ENCODE measurements around the gene SCML2.
"Not testable (repeated sequence)": the region's sequence is repeated elsewhere in the genome, so short reads cannot be mapped to it uniquely, and the experiment has no call there.

Gene SCML2

DNA sequence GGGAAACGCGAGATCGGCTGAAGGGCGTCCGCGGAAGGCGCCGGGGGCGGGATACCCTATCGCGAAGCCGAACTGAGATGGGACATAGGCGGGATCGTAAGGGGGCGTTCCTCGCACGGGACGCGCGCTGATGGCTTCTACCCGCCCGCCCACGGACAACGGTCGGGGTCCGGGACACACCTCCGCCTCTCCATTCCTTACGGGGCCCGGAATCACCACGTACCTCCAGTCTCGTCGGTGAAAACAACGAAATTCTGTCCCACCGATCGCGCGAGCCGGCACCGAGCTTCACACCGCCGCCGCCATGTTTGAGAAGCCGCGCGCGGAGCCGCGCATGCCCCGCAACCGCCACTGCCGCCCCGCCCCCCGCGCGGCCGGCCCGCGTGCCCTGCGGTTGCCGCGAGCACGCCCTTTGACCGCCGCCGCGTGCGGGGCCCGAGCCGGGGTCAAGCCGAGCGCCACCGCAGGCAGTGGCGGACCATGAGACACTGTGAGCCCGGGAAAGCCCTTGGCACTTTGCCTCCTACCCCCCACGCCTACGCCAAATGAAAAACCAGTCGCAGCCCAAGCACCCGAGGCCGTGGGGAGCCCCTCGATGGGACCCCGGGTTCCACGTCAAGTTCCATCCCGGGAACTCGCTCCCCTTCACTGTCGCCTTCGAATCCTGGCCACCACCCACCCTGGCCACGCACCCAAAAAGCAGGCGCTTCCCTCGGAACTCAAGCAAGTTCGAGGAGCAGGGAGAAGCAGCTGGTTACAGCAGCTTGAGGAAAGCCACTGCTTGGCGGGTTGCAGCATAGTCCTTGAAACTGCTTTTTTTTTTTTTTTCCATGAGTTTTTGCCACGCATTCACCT lies at the start of gene SCML2:
SCML2 (minus strand) TSS at position 320 of the 855 bp plus-strand sequence. CDS start 20,617 bp downstream, outside the sequence.
- FAIRE-seq: no peak

- FAIRE-seq: no peak
Observed at GRCh38 chrX:18401848-18402213, 47.3 kb upstream of the SCML2 start.

- no peak for FAIRE-seq
Observed at GRCh38 chrX:18394477-18394876, 40.0 kb upstream of the SCML2 start.

DNA sequence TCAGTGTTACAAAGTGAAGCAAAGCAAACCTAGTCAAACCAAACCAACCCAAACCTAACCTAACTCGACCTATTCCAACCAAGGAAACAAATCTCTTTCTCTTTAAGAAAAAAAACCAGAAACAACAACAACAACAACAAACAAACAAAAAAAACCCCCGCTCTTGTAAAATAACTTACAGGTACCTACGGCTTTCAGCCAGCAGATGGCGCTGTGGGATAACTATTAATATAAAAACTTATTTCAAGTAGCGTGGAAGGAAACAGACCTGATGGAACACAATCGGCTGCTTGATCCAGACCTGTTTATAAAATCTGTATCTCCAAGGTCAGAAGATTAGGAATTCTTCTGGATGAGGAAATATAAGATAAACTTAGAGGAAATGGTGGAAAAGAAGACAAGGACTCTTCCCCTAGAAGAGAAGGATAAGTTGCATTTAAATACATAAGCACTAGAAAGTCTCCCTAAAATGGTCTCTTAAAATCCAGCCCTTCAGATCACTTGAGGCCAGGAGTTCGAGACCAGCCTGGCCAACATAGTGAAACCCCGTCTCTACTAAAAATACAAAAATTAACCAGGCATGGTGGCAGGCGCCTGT lies 36.6 kb upstream of the SCML2 start:
- peak; percentile 87 for FAIRE-seq

DNA sequence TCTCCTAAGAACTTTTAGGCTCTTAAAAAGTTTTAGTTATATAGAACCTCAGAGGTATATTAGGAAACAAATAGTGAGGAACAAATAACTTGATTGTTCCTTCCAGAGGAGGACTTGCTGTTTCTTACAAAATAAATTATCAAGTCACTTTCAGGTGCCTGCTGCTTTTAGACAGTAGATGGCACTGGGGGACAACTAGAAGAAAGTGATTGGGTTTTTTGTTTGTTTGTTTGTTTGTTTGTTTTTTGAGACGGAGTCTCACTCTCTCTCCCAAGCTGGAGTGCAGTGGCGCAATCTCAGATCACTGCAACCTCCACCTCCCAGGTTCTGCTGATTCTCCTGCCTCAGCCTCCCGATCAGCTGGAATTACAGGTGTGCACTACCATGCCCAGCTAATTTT lies 35.5 kb upstream of the SCML2 start:
- no peak for FAIRE-seq

GRCh38 chrX:18377796-18378195 lies 23.3 kb upstream of the SCML2 start:
- FAIRE-seq: no peak

DNA sequence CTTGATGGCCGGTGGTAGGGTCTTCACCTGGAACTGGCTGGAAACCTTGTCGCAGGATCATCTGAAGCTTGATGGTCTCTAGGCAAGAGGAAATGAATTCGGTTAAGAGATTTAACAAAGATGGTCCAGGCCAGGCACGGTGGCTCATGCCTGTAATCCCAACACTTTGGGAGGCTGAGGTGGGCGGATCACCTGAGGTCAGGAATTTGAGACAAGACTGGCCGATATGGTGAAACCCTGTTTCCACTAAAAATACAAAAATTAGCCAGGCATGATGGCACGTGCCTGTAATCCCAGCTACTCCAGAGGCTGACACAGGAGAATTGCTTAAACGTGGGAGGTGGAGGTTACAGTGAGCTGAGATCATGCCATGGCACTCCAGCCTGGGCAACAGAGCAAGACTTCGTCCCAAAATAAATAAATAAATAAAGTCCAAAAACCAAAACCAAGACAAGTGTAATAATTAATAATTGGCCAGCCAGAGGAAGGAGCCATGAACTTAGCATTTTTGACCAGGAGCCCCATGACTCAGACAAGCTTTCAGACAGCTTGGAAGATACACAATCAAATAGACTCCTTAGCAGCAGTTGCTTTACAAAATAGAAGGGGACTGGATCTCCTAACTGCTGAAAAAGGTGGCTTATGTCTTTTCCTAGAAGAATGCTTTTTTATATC lies 20.8 kb upstream of the SCML2 start:
- not testable (repeated sequence) for FAIRE-seq

GRCh38 chrX:18369096-18369495 lies 14.6 kb upstream of the SCML2 start:
- not testable (repeated sequence) for FAIRE-seq

DNA sequence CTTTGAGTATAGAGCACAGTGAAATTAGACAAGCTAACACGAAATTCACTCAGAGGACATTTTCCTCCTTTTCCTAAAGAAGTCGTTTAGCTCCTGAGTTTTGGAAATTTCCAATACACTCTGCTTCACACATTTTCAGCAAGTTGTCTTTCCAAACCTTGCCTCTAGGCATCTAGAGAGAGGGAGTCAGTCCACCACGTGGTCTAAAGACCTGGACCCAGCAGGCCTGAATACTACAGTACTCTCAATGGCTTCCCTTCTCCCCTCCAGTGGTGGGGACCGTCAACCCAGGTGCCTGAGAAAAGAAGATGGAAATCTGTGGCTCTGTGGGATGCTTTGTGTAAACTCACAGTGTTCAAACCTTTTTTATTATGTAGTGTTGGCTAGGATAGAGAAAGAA lies 13.9 kb upstream of the SCML2 start:
- FAIRE-seq: no peak

DNA sequence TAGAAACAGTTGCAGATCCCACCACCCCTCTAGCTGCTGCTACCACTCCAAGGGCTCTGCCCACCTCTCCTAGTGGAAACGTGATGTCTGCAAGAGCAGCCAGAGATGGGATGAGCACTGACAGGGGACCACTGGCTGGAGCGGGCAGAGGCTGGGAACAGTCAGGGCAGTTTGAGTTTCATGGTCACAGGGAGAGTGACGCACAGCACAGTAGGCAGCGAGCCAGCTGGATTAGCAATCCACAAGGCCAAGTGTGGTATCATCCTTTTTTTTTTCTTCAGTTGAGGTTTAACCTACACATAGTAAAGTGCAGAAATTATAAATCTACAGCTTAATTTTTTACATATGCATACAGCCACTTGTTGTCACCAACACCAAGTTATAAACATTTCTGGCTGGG lies 6.4 kb upstream of the SCML2 start:
- no peak for FAIRE-seq

DNA sequence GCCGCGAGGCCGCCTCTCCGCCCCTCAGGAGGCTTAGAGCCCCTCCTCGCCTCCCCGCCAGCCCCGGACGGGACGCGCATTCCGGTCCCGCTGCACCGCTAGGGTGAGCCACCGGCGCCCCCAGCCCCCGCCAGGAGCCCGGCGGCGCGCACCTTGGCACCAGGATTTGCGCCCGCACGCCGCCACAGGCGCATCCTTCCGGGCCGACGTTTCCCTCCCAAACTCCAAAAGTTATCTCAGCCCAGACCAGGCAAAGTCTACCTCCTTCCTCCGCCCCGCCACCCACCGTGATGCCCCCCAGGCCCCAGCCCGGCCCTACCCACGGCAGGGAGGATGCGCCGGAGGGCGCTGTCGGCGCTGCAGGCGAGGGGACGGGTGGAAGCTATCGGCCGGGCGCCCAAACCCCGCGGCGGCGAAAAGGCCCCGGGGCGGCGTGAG lies 538 bp downstream of the SCML2 start:
- FAIRE-seq: no peak

- FAIRE-seq: no peak
Observed at GRCh38 chrX:18351784-18352183, 2.7 kb downstream of the SCML2 start.

GRCh38 chrX:18348047-18348446 lies 6.4 kb downstream of the SCML2 start:
- FAIRE-seq: no peak

DNA sequence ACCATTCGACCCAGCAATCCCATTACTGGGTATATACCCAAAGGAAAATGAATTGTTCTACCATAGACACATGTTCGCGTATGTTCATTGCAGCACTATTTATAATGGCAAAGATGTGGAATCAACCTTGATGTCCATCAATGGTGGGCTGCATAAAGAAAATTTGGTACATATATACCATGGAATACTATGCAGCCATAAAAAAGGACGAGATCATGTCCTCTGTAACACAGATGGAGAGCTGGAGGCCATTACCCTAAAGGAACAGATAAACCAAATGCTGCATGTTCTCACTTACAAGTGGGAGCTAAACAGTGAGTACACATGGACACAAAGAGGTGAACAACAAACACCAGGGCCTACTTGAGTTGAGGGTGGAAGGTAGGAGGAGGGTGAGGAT lies 45.1 kb downstream of the SCML2 start:
- no peak for FAIRE-seq

- FAIRE-seq: no peak
Observed at GRCh38 chrX:18297251-18297650, 57.2 kb downstream of the SCML2 start.

DNA sequence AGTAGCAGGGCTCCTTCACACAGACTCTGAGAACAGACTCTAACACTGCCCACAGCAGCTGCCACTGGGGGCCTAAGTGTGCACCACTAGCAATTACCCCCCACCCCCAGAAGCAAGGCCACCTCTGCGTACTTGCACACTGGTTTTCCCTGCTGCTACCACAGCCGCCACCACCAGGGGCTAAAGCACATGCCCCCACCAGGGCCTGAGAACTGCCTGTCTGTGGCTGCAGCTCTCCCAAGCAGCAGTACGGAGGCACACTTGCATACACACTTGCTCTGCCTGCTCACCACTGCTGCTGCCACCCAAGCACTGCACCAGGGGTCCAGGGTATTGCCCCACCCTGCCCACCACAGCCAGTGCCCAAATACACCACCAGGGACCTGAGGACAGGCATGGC lies 59.6 kb downstream of the SCML2 start:
- no peak for FAIRE-seq

- no peak for FAIRE-seq
Observed at GRCh38 chrX:18291006-18291545, 63.4 kb downstream of the SCML2 start.

- no peak for FAIRE-seq
Observed at GRCh38 chrX:18290200-18290599, 64.3 kb downstream of the SCML2 start.

GRCh38 chrX:18288716-18289115 lies 65.8 kb downstream of the SCML2 start:
- FAIRE-seq: no peak

DNA sequence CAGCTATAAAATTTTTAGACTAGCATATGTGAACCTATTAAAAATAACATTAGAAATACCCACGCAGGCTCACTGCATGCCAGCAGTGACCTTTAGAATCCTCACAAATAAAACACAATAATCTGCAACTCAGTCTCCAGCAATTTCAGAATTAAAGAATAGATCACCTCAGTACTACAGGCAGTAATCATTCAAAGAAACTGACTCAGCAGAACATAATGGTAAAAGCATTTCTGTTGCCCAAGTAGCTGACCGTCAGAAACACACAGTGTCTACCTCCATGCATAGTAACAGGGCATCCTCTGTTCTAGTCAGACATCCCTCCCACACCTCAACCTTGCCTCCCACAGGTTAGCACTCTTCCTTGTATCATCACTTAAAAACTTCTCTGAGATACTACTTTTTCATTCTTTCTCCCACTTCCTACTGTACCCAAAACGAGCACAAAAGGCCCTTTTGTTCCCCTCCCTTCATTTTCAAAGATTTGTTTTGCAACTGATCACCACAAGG lies 68.1 kb downstream of the SCML2 start:
- FAIRE-seq: no peak

DNA sequence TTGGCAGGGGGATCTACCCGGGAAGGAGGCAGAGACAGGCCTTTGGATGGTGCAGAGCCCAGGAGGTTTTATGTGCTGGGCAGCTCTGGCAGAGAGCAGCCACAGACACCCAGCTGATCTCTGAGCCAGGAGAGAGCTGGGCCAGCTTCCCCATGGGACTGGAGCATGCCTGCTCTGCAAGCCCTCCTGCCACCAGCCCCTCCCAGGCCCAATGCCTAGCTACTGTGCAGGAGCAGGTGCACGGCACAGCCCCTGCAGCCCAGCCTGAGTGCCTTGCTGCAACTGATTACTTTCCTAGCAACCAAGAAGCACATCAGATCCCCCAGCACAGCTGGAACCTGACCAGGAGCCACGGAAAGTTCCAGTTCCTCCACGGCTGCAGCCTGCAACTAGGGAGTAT lies 76.0 kb downstream of the SCML2 start:
- FAIRE-seq: no peak

DNA sequence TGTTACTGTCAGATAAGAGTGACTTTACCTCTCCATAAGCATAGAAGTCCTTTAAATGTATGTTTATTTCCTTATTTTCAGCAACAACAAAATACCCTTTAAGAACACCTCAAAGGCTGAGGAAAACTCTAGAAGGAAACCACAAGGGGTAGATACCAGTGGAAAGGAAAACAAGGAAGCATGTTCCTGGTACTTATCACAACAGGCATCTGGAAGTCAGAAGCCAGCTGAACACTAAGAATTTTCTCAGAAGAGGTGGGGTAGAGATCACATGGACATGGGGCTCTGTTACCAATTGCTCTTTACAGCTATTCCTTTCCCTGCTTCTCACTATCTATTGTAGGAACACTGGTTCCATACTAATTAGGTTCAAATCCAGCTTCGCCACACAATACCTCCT lies 82.3 kb downstream of the SCML2 start:
- FAIRE-seq: no peak

GRCh38 chrX:18271725-18272124 lies 82.8 kb downstream of the SCML2 start:
- no peak for FAIRE-seq

Measured in endometrium (tissue), 2 donors.